OCI-LY7 (cell line): Measurements from ENCODE around the gene ZBTB20. TPM values are rescaled to one million over a fixed set of nuclear protein-coding genes. Genes with fewer than 3 reads are reported as not detected.

ENCODE experiments used
- BruUV-seq: library from RNA; stranded (reverse); fragments of 400-500 nt; replicated peaks from 2 replicates; lab custom pipeline; 2021; lab: Mats Ljungman, UMichigan
- CTCF ChIA-PET: fragments of 300-600 bp; sonication (Branson Sonifier 250); formaldehyde crosslinking; loops from one replicate; lab custom pipeline; 2022; ENCODE audit warnings: antibody characterized with exemption; ENCODE audit not compliant: unreplicated experiment; lab: Charles Lee
- POLR2A ChIA-PET: fragments of 300-600 bp; sonication (Branson Sonifier 250); formaldehyde crosslinking; loops from one replicate; lab custom pipeline; 2022; ENCODE audit warnings: antibody characterized with exemption; lab: Charles Lee
- DNase-seq: peaks from one replicate; pipeline ENCODE4 v3.0.0-alpha.2; 2015; ENCODE audit warnings: low spot score
- H2AFZ ChIP-seq: fragments of 200-600 bp; sonication (generic), shearing (Covaris generic); 2 replicates; pipeline ENCODE4 v1.6.1; 2014; ENCODE audit warnings: mild to moderate bottlenecking, antibody characterized with exemption, low read length, moderate library complexity
- H3K27ac ChIP-seq: fragments of 200-600 bp; sonication (generic); 2 replicates; pipeline ENCODE4 v1.5.1; 2014; ENCODE audit warnings: mixed run types, low read depth, mild to moderate bottlenecking, moderate library complexity, low read length, inconsistent platforms; ENCODE audit not compliant: poor library complexity, severe bottlenecking
- H3K36me3 ChIP-seq: fragments of 200-600 bp; sonication (generic); 2 replicates; pipeline ENCODE4 v1.6.1; 2014; ENCODE audit warnings: mild to moderate bottlenecking, antibody characterized with exemption, low read length, moderate library complexity, mixed read lengths; ENCODE audit not compliant: insufficient read depth
- H3K4me1 ChIP-seq: fragments of 200-600 bp; sonication (generic); 2 replicates; pipeline ENCODE4 v1.5.1; 2014; ENCODE audit warnings: mild to moderate bottlenecking, low read length; ENCODE audit not compliant: insufficient read depth, poor library complexity, severe bottlenecking
- H3K4me2 ChIP-seq: fragments of 200-600 bp; sonication (generic); 2 replicates; pipeline ENCODE4 v1.6.1; 2014; ENCODE audit warnings: mild to moderate bottlenecking, low read length
- H3K4me3 ChIP-seq: fragments of 200-600 bp; sonication (generic); 2 replicates; pipeline ENCODE4 v1.5.1; 2014; ENCODE audit warnings: mild to moderate bottlenecking, low read depth, low read length; ENCODE audit not compliant: poor library complexity, severe bottlenecking
- H3K79me2 ChIP-seq: fragments of 200-600 bp; sonication (generic); 2 replicates; pipeline ENCODE4 v1.6.1; 2016; ENCODE audit warnings: low read depth, mild to moderate bottlenecking, low read length, moderate library complexity, mixed read lengths; ENCODE audit not compliant: insufficient read depth
- H3K9me2 ChIP-seq: fragments of 200-600 bp; sonication (generic); 2 replicates; pipeline ENCODE4 v1.6.1; 2016; ENCODE audit warnings: mild to moderate bottlenecking, low read length, mixed read lengths; ENCODE audit not compliant: insufficient read depth
- H3K9me3 ChIP-seq: fragments of 200-600 bp; sonication (generic); 2 replicates; pipeline ENCODE4 v1.6.1; 2014; ENCODE audit warnings: mild to moderate bottlenecking, mixed run types, low read length, mixed read lengths
- H4K20me1 ChIP-seq: fragments of 200-600 bp; sonication (generic); 2 replicates; pipeline ENCODE4 v1.6.1; 2014; ENCODE audit warnings: mild to moderate bottlenecking, antibody characterized with exemption, low read length, moderate library complexity, mixed read lengths; ENCODE audit not compliant: insufficient read depth
- CTCF ChIP-seq: fragments of 200-600 bp; sonication (generic); conservative IDR thresholded peaks from 2 replicates; pipeline ENCODE4 v1.5.1; 2014; ENCODE audit warnings: mild to moderate bottlenecking, antibody characterized with exemption, low read length, moderate library complexity, mixed read lengths
- EZH2phosphoT487 ChIP-seq: fragments of 200-600 bp; sonication (generic); IDR thresholded peaks from 2 replicates; pipeline ENCODE4 v1.6.1; 2018; ENCODE audit warnings: low read depth, borderline replicate concordance, mild to moderate bottlenecking, mixed run types, antibody characterized with exemption, low read length, moderate library complexity, mixed read lengths
- intact Hi-C: fragments of 100-400 bp; cut with micrococcal nuclease; formaldehyde crosslinking; loops from one replicate; pipeline ENCODE4 v1.10.0; 2022; ENCODE audit not compliant: unreplicated experiment
- total RNA-seq, 2 experiments: library from RNA; depleted of rRNA in 1 of 2; stranded (reverse); fragments of >200 nt in 1 of 2; shearing (Covaris generic) in 1 of 2; gene quantifications; 2 replicates each; pipeline ENCODE4 v1.2.3, GENCODE V29; 2014 to 2022

Gene ZBTB20
- total RNA-seq, 2 experiments from 2014 or later: 5.5 to 11.8 TPM

GRCh38 chr3:114344492-114344891 is 802.6 kb downstream of the ZBTB20 start:
- TF ChIP-seq CTCF (no peak), EZH2phosphoT487 (no peak)
- Histone ChIP-seq H3K9me2 (no peaks in the 10 kb centered on the region), H3K4me2 (no peak overlapping the region), H2AFZ (no peak overlapping the region), H3K4me1 (no peaks in the 10 kb centered on the region), H3K9me3 (no peaks in the 10 kb centered on the region), H3K27ac (no peak overlapping the region), H3K4me3 (no peak overlapping the region), H3K36me3 (no peaks in the 10 kb centered on the region), H4K20me1 (no peaks in the 10 kb centered on the region), H3K79me2 (no peaks in the 10 kb centered on the region)
- DNase-seq: no peak
- ChIA-PET CTCF (no interaction called here), POLR2A (no interaction called here)
- no TSS peak for BruUV-seq
- intact Hi-C loops: no loop called here

GRCh38 chr3:114338651-114339357 is 808.3 kb downstream of the ZBTB20 start:
- CTCF ChIA-PET: no interaction called here
- POLR2A ChIA-PET: interaction anchor here (1.1 kb wide), 1 partner anchor 9 kb away, joined by 3 read pairs; no protein-coding TSS in a partner anchor
- no peak overlapping the region for H3K4me2 ChIP-seq
- no peak overlapping the region for H2AFZ ChIP-seq
- no TSS peak for BruUV-seq
- H3K79me2 ChIP-seq: no peaks in the 10 kb centered on the region
- no peak overlapping the region for H3K4me3 ChIP-seq
- no peak for DNase-seq
- no peaks in the 10 kb centered on the region for H3K9me3 ChIP-seq
- H3K36me3 ChIP-seq: no peaks in the 10 kb centered on the region
- no peaks in the 10 kb centered on the region for H4K20me1 ChIP-seq
- intact Hi-C loops: loop anchor here (10.0 kb wide), 1 partner anchor 184 kb away; no protein-coding TSS in a partner anchor
- no peaks in the 10 kb centered on the region for H3K4me1 ChIP-seq
- H3K9me2 ChIP-seq: no peaks in the 10 kb centered on the region
- no peak overlapping the region for H3K27ac ChIP-seq
- TF ChIP-seq EZH2phosphoT487: no peak

GRCh38 chr3:114336857-114337256 is 810.2 kb downstream of the ZBTB20 start:
- ChIA-PET POLR2A (interaction anchor here (0.6 to 1.7 kb wide), 3 partner anchors 9 to 1537 kb away, joined by 3 to 4 read pairs (median 3); no protein-coding TSS in a partner anchor), CTCF (no interaction called here)
- Histone ChIP-seq H2AFZ (no peak overlapping the region), H3K27ac (no peak overlapping the region), H3K4me2 (no peak overlapping the region), H3K9me3 (no peaks in the 10 kb centered on the region), H3K9me2 (no peaks in the 10 kb centered on the region), H3K4me3 (no peak overlapping the region), H3K79me2 (no peaks in the 10 kb centered on the region), H4K20me1 (no peaks in the 10 kb centered on the region), H3K36me3 (no peaks in the 10 kb centered on the region), H3K4me1 (peaks cover 10% of the 10 kb centered on the region)
- no TSS peak for BruUV-seq
- TF ChIP-seq CTCF (no peak), EZH2phosphoT487 (no peak)
- DNase-seq: no peak
- intact Hi-C loops: loop anchor here (10.0 kb wide), 1 partner anchor 182 kb away; no protein-coding TSS in a partner anchor
